Measurements from ENCODE around the gene GUCA2A.

The GUCA2A gene

DNA sequence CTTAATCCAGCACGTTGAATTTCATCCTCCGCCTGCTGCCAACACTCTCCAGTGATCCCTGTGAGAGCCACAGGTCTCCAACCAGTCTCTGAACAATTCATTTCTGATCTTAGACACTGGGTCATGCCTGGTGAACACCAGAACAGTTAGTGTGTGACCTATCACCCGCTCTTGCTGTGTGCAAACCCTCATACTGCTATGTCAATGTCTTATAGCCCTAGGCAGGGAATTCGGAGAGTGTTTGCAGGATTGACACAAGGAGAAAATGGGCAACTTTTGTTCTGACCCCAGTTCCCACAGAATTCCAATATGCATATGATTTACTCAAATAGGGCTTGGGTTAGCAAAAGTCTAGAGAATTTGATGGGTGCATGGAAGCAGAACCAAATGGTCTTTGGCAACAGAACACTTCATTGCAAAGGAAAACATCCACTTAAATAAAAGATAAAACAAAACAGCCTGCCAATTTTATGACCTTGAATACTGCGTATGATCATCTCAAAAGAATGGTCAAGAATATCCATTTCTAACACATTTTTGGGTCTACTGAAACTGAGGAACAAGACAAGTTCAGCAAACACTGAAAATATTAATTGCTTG, 34.4 kb downstream of the GUCA2A start:
- DNase-seq (ENCODE audit: low spot score), result no peak

- DNase-seq (ENCODE audit: low spot score), result no peak
These were observed 35.6 kb downstream of the GUCA2A start for GRCh38 chr1:42128964-42129363.

GRCh38 chr1:42128499-42128898, 36.0 kb downstream of the GUCA2A start:
- no peak for DNase-seq (ENCODE audit: low spot score)

- no peak for DNase-seq (ENCODE audit: low spot score)
These were observed 36.8 kb downstream of the GUCA2A start for GRCh38 chr1:42127767-42128166.

DNA sequence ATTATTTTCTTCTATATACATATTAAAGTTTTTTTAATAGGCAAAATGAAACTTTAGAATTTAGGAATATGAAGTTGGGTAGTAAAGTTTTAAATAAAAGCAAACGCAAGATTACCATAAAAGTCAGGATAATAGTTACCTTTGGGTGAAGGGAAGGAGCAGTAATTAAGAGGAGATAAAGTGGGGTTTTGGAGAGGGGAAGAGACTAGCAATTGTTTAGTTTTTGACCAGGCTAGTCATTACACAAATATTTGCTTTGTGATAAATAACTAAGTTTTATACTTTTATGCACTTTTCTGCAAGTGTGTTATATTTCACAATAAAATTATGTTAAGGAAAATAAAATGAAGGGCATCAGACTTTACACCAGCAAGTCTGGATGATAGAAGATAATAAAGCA, 39.0 kb downstream of the GUCA2A start:
- no peak for DNase-seq (ENCODE audit: low spot score)

GRCh38 chr1:42122408-42122807, 42.1 kb downstream of the GUCA2A start:
- no peak for DNase-seq (ENCODE audit: low spot score)

DNA sequence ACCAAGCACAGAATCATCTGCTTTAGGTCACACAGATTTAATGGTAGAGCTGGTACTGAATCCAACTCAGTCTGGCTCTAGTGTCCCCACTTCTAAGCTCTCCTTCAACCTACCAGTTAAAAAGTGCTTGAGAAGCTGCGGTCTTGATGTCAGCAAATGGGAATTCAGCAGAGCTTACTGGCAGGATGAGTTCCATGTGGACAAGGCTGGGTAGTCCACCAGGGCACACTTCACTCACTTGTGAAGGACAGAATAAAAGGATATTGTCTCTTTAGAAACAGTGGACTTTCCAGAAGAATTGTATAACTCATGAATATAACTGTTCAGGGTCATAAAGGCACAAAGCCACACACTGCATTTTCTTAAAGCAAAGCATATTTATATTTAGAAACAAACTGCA, 46.4 kb downstream of the GUCA2A start:
- no peak for DNase-seq (ENCODE audit: low spot score)

GRCh38 chr1:42117214-42117613, 47.3 kb downstream of the GUCA2A start:
- DNase-seq (ENCODE audit: low spot score), result no peak

- no peak for DNase-seq (ENCODE audit: low spot score)
These were observed 50.3 kb downstream of the GUCA2A start for GRCh38 chr1:42114229-42114628.
